Measurements from ENCODE around the gene RHOT2. TPM values are rescaled to one million over a fixed set of nuclear protein-coding genes. Genes with fewer than 3 reads are reported as not detected.

The RHOT2 gene
- total RNA-seq (2014; rRNA removed; shearing (Covaris generic)) (93.8 and 129 TPM in 2 replicates), polyA plus RNA-seq (2016; fragmentation: Nextera tagmentation; extraction: Ambion mirVana) (159 and 163 TPM in 2 replicates)
- long read RNA-seq, transcript RHOT2-201 (19 exons, 2,539 nt), result major isoform, 33 of 72 reads
- long read RNA-seq, partial matches to known transcripts, result 5 of 72 reads
- long read RNA-seq, other reads (novel, unspliced or antisense), result 33 of 72 reads

DNA sequence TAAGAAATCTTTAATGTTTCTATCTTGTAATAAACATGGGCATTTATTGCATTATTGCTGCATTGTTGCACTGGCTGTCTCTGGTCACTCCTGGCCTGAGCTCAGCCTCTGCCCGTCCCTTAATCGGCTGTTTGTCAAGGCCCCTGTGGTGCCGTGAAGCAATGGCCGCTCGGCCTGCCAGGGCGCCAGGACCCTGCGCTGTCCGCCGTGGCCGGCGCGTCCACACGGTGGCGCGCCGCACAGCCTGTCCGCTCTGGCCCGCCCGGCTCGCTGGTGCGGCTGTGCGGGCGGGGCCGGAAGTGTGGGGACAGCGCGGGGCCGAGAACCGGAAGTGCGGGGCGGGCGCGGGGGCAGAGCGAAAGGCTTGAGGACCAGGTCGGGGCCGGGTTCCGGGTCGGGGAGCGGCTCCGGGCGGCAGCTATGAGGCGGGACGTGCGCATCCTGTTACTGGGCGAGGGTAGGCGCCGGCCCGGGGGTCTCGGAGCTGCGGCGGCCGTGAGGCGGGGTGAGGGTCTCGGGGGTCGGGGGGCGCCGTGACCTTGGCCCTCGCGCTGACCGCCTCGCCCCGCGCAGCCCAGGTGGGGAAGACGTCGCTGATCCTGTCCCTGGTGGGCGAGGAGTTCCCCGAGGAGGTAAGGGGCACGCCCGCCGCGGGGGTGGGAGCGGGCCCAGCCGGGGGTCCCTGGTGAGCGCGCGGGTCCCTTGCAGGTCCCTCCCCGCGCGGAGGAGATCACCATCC, at the start of gene RHOT2:
Gene RHOT2, plus strand, starts transcription at position 353 of the 739 bp plus-strand sequence. Its CDS starts 68 bp downstream, at position 421.
- Histone ChIP-seq H3K9me2 (ENCODE audit: insufficient read depth) (no peaks in the 10 kb centered on the region), H4K20me1 (replicated peaks; ENCODE audit: insufficient read depth) (peaks cover 3% of the 10 kb centered on the region), H3K79me2 (replicated peaks; ENCODE audit: insufficient read depth) (peaks cover 16% of the 10 kb centered on the region), H3K4me1 (ENCODE audit: insufficient read depth) (no peaks in the 10 kb centered on the region), H3K27me3 (ENCODE audit: insufficient read depth) (no peaks in the 10 kb centered on the region), H3K4me3 (peak within 1 kb of the TSS; percentile 91), H3F3A (replicated peaks; ENCODE audit: low read depth) (peaks cover 7% of the 10 kb centered on the region; the same call in 1 of the 2 replicates), H3K4me2 (peak within 1 kb of the TSS; percentile 88), H3K36me3 (ENCODE audit: insufficient read depth) (peaks cover 11% of the 10 kb centered on the region; the same call in 1 of the 2 replicates), H3K27ac (ENCODE audit: low read depth) (0 out of 2 replicates have a peak within 1 kb of the TSS, but pooled peaks have one; percentile 45), H2AFZ (no peak within 1 kb of the TSS)
- peak; percentile 93 for ATAC-seq
- H3K36me3 Mint-ChIP-seq (ENCODE audit: low read depth), result peaks cover 26% of the 10 kb centered on the region
- no peaks in the 10 kb centered on the region for H3K4me1 Mint-ChIP-seq
- H3K27ac Mint-ChIP-seq, result no peak within 1 kb of the TSS; the same call in 1 of the 2 replicates
- H3K27me3 Mint-ChIP-seq (ENCODE audit: insufficient read depth, low read depth, poor library complexity), result peaks cover 2% of the 10 kb centered on the region
- TF ChIP-seq JUNB (IDR thresholded peaks at IDR 0.05; ENCODE audit: unreplicated experiment) (no peak), ZNF462 (CRISPR knock-in tag; IDR thresholded peaks at IDR 0.05) (no peak), EZH2 (IDR thresholded peaks at IDR 0.05; ENCODE audit: low read depth, unreplicated experiment) (no peak), EZH2phosphoT487 (IDR thresholded peaks at IDR 0.05; ENCODE audit: unreplicated experiment) (no peak), ETS1 (IDR thresholded peaks at IDR 0.05) (no peak; the same call in 1 of the 2 replicates), CREB1 (CRISPR knock-in tag; IDR thresholded peaks at IDR 0.05; ENCODE audit: low read depth) (peak; percentile 73), ZNF331 (CRISPR knock-in tag; IDR thresholded peaks at IDR 0.05; ENCODE audit: low read depth) (no peak), CTCF (conservative IDR thresholded peaks at IDR 0.05; ENCODE audit: low read depth in 2 of 2) (peak; percentile 69 to 83), NANOG (IDR thresholded peaks at IDR 0.05; ENCODE audit: borderline replicate concordance) (no peak), REST (IDR thresholded peaks at IDR 0.05; ENCODE audit: unreplicated experiment) (no peak), STAT1 (IDR thresholded peaks at IDR 0.05; ENCODE audit: unreplicated experiment) (no peak), ZNF114 (CRISPR knock-in tag; IDR thresholded peaks at IDR 0.05) (no peak), POLR2AphosphoS5 (IDR thresholded peaks at IDR 0.05; ENCODE audit: low read depth) (peak; percentile 80)
- H3K9me3 Mint-ChIP-seq, result no peaks in the 10 kb centered on the region; the same call in 2 of the 3 replicates
- peak within 1 kb of the TSS; percentile 71 for H3K4me3 Mint-ChIP-seq
- DNase-seq (ENCODE audit: low spot score), result peak; percentile 97
